Measurements from ENCODE around the gene ANTXR1.

Gene ANTXR1

DNA sequence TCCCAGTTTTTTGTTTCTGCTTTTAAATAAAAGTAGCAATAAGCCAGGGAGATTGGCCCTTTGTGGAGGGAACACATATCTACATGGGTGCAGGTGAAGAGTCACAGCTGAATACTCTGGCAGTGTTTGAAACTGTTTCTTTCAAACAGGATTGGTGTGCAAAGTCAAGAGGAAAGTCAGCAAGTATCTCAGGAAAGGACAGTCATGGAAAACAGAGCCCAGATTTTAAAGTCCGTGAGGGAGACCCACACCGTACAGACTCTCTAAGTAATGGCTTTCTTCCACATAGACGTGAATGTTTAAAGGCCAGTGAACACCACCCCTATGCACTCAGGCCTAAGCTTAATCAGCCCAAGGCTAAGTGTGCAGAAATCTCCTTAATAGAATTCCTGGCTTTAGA is 278.7 kb downstream of the ANTXR1 start:
- no peak overlapping the region for H3K4me3 ChIP-seq (ENCODE audit: control insufficient read depth, low read depth, low read length)
- no peak for DNase-seq (ENCODE audit: low read depth)
- TF ChIP-seq, protein P1, sequence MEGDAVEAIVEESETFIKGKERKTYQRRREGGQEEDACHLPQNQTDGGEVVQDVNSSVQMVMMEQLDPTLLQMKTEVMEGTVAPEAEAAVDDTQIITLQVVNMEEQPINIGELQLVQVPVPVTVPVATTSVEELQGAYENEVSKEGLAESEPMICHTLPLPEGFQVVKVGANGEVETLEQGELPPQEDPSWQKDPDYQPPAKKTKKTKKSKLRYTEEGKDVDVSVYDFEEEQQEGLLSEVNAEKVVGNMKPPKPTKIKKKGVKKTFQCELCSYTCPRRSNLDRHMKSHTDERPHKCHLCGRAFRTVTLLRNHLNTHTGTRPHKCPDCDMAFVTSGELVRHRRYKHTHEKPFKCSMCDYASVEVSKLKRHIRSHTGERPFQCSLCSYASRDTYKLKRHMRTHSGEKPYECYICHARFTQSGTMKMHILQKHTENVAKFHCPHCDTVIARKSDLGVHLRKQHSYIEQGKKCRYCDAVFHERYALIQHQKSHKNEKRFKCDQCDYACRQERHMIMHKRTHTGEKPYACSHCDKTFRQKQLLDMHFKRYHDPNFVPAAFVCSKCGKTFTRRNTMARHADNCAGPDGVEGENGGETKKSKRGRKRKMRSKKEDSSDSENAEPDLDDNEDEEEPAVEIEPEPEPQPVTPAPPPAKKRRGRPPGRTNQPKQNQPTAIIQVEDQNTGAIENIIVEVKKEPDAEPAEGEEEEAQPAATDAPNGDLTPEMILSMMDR (conservative IDR thresholded peaks at IDR 0.05; ENCODE audit: control insufficient read depth, insufficient read depth, low read depth, low read length), result no peak

DNA sequence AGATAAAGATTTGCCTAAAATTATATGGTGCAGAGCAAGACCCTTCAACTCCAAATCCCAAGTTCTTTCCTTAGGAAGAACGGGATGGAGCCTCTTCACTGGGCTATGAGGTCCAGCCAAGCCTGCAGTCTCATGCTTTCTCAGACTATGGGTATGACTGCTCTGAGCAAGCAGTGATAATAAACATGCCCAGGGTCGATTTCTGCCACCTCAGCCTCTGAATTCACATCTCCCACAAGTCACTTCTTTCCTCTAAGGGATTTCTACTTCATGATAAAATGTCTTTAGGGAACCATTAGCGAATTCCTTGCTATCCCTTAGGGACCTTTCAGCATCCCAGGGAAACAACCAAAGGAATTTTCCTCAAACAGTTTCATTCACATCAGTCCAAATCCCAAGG is 279.3 kb downstream of the ANTXR1 start:
- DNase-seq (ENCODE audit: low read depth), result no peak
- TF ChIP-seq, protein P1 (conservative IDR thresholded peaks at IDR 0.05; ENCODE audit: control insufficient read depth, insufficient read depth, low read depth, low read length), result no peak
- no peak overlapping the region for H3K4me3 ChIP-seq (ENCODE audit: control insufficient read depth, low read depth, low read length)

DNA sequence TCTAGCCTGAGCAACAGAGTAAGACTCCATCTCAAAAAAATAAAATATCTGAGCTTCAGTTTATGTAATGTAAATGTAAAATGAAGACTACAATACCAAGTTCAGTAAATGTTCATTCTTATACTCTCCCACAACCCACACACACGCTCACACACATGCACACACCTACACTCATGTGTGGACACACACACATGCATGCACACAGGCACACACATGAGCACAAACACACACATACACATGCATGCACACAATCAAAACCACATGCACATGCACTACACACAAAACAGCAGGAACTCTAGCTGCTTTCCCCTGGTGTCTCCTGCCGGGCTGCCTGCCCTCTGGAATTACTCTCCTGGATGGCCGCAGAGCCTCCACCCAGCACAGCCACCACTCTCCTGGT is 283.4 kb downstream of the ANTXR1 start:
- DNase-seq (ENCODE audit: low read depth), result no peak
- H3K4me3 ChIP-seq (ENCODE audit: control insufficient read depth, low read depth, low read length), result no peak overlapping the region
- TF ChIP-seq, protein P1 (conservative IDR thresholded peaks at IDR 0.05; ENCODE audit: control insufficient read depth, insufficient read depth, low read depth, low read length), result no peak

DNA sequence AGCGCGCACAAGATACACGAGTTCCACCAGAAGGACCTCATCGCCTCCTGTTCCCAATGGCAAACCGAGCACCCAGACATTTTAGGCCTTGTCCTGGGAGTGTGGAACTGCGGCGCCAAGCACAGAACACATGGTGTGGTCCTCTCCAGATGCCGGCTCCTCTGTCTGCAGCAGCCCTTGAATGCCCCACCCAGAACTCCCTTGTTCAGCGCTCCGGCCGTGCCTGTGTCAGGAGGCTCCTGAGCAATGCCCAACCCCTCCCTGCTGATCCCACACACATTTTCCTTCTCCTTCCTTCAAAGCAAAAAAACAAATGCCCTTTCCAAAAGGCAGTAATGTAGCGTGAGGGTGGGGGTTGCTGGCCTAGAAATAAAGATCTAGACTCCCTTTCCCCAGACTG is 284.2 kb downstream of the ANTXR1 start:
- TF ChIP-seq, protein P1 (conservative IDR thresholded peaks at IDR 0.05; ENCODE audit: control insufficient read depth, insufficient read depth, low read depth, low read length), result no peak
- no peak overlapping the region for H3K4me3 ChIP-seq (ENCODE audit: control insufficient read depth, low read depth, low read length)
- DNase-seq (ENCODE audit: low read depth), result no peak

DNA sequence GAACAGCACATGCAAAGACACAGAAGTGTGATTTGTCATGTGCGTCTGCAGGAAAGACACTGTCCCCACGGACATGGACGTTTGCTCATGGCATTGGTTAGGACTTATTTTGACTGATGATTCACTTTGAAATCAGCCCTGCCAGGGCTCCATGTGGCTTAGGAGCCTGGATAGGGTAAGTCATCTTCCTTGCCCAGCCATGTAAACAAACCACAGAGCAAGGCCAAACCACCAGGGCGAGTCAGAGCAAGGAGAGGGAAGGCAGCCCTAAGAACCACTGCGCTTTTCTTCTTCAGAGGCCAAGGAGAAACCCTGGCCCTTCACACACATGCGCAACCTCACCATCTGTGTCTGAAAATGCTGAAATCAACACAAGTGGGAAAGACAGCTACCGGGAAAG is 285.3 kb downstream of the ANTXR1 start:
- TF ChIP-seq, protein P1 (conservative IDR thresholded peaks at IDR 0.05; ENCODE audit: control insufficient read depth, insufficient read depth, low read depth, low read length), result peak; percentile 5
- peak; percentile 98 for DNase-seq (ENCODE audit: low read depth)
- no peak overlapping the region for H3K4me3 ChIP-seq (ENCODE audit: control insufficient read depth, low read depth, low read length)

DNA sequence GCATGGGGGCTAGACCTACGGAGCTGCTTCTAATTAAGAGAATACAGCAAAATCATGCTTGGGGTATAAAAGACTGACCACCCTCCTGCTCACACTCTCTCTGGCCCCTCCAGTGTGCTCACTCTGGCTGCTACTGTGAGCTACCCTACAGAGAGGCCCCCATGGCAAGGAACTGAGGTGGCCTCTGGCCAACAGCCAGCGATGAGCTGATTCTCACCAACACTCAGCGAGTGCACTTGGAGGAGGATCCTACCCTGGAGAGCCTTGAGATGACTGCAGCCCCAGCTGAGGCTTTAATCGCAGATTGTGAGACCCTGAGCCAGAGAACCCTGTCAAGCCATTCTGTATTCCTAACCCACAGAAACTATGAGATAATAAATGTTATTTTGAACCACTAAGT is 285.9 kb downstream of the ANTXR1 start:
- H3K4me3 ChIP-seq (ENCODE audit: control insufficient read depth, low read depth, low read length), result no peak overlapping the region
- DNase-seq (ENCODE audit: low read depth), result peak; percentile 81

More for the DNA sequence above, 285.9 kb downstream of the ANTXR1 start:
- TF ChIP-seq, protein P1 (conservative IDR thresholded peaks at IDR 0.05; ENCODE audit: control insufficient read depth, insufficient read depth, low read depth, low read length), result no peak

Measured in fibroblast of mammary gland (primary cell).